ENCODE measurements around the gene PRKAR1A.

GRCh38 chr17:68534695-68535088 is 22.5 kb downstream of the PRKAR1A start:
- TF ChIP-seq, protein P1, sequence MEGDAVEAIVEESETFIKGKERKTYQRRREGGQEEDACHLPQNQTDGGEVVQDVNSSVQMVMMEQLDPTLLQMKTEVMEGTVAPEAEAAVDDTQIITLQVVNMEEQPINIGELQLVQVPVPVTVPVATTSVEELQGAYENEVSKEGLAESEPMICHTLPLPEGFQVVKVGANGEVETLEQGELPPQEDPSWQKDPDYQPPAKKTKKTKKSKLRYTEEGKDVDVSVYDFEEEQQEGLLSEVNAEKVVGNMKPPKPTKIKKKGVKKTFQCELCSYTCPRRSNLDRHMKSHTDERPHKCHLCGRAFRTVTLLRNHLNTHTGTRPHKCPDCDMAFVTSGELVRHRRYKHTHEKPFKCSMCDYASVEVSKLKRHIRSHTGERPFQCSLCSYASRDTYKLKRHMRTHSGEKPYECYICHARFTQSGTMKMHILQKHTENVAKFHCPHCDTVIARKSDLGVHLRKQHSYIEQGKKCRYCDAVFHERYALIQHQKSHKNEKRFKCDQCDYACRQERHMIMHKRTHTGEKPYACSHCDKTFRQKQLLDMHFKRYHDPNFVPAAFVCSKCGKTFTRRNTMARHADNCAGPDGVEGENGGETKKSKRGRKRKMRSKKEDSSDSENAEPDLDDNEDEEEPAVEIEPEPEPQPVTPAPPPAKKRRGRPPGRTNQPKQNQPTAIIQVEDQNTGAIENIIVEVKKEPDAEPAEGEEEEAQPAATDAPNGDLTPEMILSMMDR (IDR thresholded peaks at IDR 0.05; ENCODE audit: low read depth, low read length) = no peak
- no peak for TF ChIP-seq POLR2A (IDR thresholded peaks at IDR 0.05; ENCODE audit: extremely low read depth, insufficient read length)
- TF ChIP-seq, protein P2, sequence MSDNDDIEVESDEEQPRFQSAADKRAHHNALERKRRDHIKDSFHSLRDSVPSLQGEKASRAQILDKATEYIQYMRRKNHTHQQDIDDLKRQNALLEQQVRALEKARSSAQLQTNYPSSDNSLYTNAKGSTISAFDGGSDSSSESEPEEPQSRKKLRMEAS (IDR thresholded peaks at IDR 0.05; ENCODE audit: low read depth, low read length) = no peak
